T-helper 2 cell treated with Interferon-gamma antibody and Interleukin-4, amounts not matched to agents 5 μg/mL and 100 μg/mL, for 36 hours (primary cell): ENCODE results near the gene DDX19B.

Source experiments
- DNase-seq: peaks from one replicate; pipeline ENCODE4 v3.0.0; 2021; ENCODE audit warnings: low spot score
- H3K27ac Mint-ChIP-seq: one replicate; pipeline ENCODE4 v1.8.0; 2021; ENCODE audit warnings: mild to moderate bottlenecking, mixed read lengths
- H3K27me3 Mint-ChIP-seq: one replicate; pipeline ENCODE4 v1.8.0; 2021; ENCODE audit warnings: low read depth, mixed read lengths
- H3K36me3 Mint-ChIP-seq: one replicate; pipeline ENCODE4 v1.8.0; 2021; ENCODE audit warnings: low read depth, mixed read lengths
- H3K4me1 Mint-ChIP-seq: one replicate; pipeline ENCODE4 v1.8.0; 2021; ENCODE audit warnings: low read depth, mixed read lengths
- H3K4me3 Mint-ChIP-seq: one replicate; pipeline ENCODE4 v1.8.0; 2022; ENCODE audit warnings: mild to moderate bottlenecking, moderate library complexity, mixed read lengths
- H3K9me3 Mint-ChIP-seq: one replicate; pipeline ENCODE4 v1.8.0; 2021; ENCODE audit warnings: mixed read lengths

DDX19B gene

DNA sequence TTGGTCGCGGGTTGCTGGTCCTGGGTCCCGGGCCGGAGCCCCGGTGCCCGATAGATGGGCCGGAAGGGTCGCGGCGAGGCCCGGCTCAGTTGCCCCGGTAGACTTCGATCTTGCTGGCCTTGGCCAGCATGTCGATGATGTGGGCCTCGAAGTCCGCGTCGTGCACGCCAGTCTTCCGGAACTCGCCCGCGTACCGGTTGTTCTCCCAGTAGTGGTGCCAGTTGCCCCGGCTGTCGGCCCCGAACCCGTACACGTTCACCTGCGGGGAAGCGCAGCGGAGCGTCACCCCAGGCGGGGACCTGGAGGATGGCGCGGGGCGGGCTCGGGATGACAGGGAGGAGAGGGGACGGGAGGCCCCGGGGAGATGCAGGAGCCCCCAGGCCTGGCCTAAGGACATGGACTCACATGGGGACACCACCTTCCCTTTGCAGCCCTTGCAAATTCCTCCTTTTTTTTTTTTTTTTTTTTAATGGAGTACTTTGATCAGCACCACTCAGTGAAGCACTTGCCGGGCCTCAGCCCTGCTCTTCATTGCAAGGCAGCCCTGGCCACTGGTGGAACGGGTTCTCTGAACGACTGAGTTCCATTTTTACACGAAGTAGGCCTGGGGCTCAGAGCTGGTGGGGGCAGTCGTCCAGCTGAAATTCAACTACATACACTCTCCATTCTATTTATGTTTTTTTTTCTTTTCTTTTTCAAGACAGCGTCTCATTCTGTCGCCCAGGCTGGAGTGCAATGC is 82.8 kb downstream of the DDX19B start:
- Mint-ChIP-seq H3K36me3 (peaks cover 22% of the 10 kb centered on the region), H3K4me3 (peak overlapping the region; percentile 99), H3K27me3 (no peaks in the 10 kb centered on the region), H3K27ac (peak overlapping the region; percentile 99), H3K9me3 (no peaks in the 10 kb centered on the region), H3K4me1 (peaks cover 2% of the 10 kb centered on the region)
- no peak for DNase-seq

GRCh38 chr16:70383421-70383960 is 84.5 kb downstream of the DDX19B start:
- no peak for DNase-seq
- no peaks in the 10 kb centered on the region for H3K4me1 Mint-ChIP-seq
- peak overlapping the region; percentile 10 for H3K4me3 Mint-ChIP-seq
- H3K27me3 Mint-ChIP-seq, result no peaks in the 10 kb centered on the region
- H3K36me3 Mint-ChIP-seq, result peaks cover 25% of the 10 kb centered on the region
- peak overlapping the region; percentile 6 for H3K27ac Mint-ChIP-seq
- H3K9me3 Mint-ChIP-seq, result no peaks in the 10 kb centered on the region
